ENCODE results near the gene CALCB. TPM values are rescaled to one million over a fixed set of nuclear protein-coding genes. Genes with fewer than 3 reads are reported as not detected.

Gene CALCB
- total and polyA plus RNA-seq, 2 donors (not counting 3 experiments of a cell fraction or from before 2014, with no cell fraction given): not detected

- no peak for TF ChIP-seq POLR2A (IDR thresholded peaks at IDR 0.05; ENCODE audit: low read depth, low read length)
- TF ChIP-seq, protein P1, sequence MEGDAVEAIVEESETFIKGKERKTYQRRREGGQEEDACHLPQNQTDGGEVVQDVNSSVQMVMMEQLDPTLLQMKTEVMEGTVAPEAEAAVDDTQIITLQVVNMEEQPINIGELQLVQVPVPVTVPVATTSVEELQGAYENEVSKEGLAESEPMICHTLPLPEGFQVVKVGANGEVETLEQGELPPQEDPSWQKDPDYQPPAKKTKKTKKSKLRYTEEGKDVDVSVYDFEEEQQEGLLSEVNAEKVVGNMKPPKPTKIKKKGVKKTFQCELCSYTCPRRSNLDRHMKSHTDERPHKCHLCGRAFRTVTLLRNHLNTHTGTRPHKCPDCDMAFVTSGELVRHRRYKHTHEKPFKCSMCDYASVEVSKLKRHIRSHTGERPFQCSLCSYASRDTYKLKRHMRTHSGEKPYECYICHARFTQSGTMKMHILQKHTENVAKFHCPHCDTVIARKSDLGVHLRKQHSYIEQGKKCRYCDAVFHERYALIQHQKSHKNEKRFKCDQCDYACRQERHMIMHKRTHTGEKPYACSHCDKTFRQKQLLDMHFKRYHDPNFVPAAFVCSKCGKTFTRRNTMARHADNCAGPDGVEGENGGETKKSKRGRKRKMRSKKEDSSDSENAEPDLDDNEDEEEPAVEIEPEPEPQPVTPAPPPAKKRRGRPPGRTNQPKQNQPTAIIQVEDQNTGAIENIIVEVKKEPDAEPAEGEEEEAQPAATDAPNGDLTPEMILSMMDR (IDR thresholded peaks at IDR 0.05; ENCODE audit: extremely low read depth in 1 of 2, insufficient read depth in 1 of 2, low read depth in 1 of 2, low read length in 2 of 2): peak; percentile 78 to 90
- intact Hi-C loops (cut with micrococcal nuclease): loop anchor here (1.0 to 5.0 kb wide), 3 partner anchors 58 to 1511 kb away; no protein-coding TSS in a partner anchor
- Histone ChIP-seq H3K27ac (ENCODE audit: insufficient read depth, low read depth, low read length) (no peak overlapping the region), H3K4me3 (replicated peaks in 1 of 3; ENCODE audit: insufficient read depth in 1 of 3, low read depth in 1 of 3, low read length in 3 of 3) (no peak overlapping the region), H3K9me3 (replicated peaks; ENCODE audit: control insufficient read depth, insufficient read depth, low read length) (no peaks in the 10 kb centered on the region), H3K79me2 (ENCODE audit: control insufficient read depth, insufficient read depth, low read length) (no peaks in the 10 kb centered on the region), H3K36me3 (ENCODE audit: control insufficient read depth in 2 of 2, extremely low read depth in 1 of 2, insufficient read depth in 2 of 2, low read length in 2 of 2) (no peaks in the 10 kb centered on the region), H3K4me1 (ENCODE audit: control insufficient read depth, extremely low read depth, insufficient read depth, low read length) (no peaks in the 10 kb centered on the region), H3K4me2 (ENCODE audit: insufficient read depth, low read length) (no peak overlapping the region), H3K9ac (replicated peaks; ENCODE audit: extremely low read depth, insufficient read depth, low read length) (no peak overlapping the region), H4K20me1 (replicated peaks; ENCODE audit: control insufficient read depth, extremely low read depth, insufficient read depth, low read length) (no peaks in the 10 kb centered on the region), H3K9me1 (replicated peaks; ENCODE audit: control insufficient read depth, extremely low read depth, insufficient read depth, low read length) (no peaks in the 10 kb centered on the region), H3K27me3 (ENCODE audit: control insufficient read depth in 2 of 2, insufficient read depth in 2 of 2, low read length in 2 of 2) (peaks cover 4 to 5% of the 10 kb centered on the region in 2 experiments), H2AFZ (ENCODE audit: low read depth, low read length) (no peak overlapping the region)
- DNase-seq (ENCODE audit: low read depth, low spot score) (peak; percentile 63), FAIRE-seq (peak; percentile 82)
- ChIA-PET POLR2A (no interaction called here), CTCF (interaction anchor here (0.6 to 4.2 kb wide), 30 partner anchors 9 to 1516 kb away, joined by 3 to 94 read pairs (median 4); no protein-coding TSS in a partner anchor)
- dilution Hi-C loops (cut with MboI; ENCODE audit: extremely low pct_ligation_motif_present, low sequenced_read_pairs): no loop called here
- no TSS peak for BruUV-seq (replicated peaks)
These were observed 27.8 kb downstream of the CALCB start for GRCh38 chr11:15101072-15101709.

DNA sequence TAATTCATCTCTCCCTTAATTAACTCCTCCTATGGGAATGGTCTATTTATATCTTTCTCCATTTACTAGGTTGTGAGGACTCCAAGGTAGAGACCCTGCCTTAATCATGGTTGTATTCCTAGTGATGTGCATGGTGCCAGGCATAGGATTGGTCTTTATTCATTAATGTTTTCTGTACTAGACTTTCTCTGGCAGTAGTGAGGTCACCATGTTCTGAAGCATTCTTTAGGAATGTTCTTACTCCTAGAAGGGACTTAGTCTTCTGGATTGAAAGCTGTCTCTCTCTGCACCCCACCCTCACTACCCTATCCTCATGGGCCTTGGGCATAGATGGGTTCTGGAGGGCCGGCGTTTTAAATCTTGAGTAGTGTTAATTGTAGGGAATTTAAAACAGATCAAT lies 30.8 kb downstream of the CALCB start:
- Histone ChIP-seq H3K79me2 (ENCODE audit: control insufficient read depth, insufficient read depth, low read length) (no peaks in the 10 kb centered on the region), H3K9me3 (replicated peaks; ENCODE audit: control insufficient read depth, insufficient read depth, low read length) (no peaks in the 10 kb centered on the region), H3K4me2 (ENCODE audit: insufficient read depth, low read length) (no peak overlapping the region), H3K9ac (replicated peaks; ENCODE audit: extremely low read depth, insufficient read depth, low read length) (no peak overlapping the region), H3K9me1 (replicated peaks; ENCODE audit: control insufficient read depth, extremely low read depth, insufficient read depth, low read length) (no peaks in the 10 kb centered on the region), H3K4me1 (ENCODE audit: control insufficient read depth, extremely low read depth, insufficient read depth, low read length) (peaks cover 3% of the 10 kb centered on the region), H3K27ac (ENCODE audit: insufficient read depth, low read depth, low read length) (no peak overlapping the region), H4K20me1 (replicated peaks; ENCODE audit: control insufficient read depth, extremely low read depth, insufficient read depth, low read length) (no peaks in the 10 kb centered on the region), H2AFZ (ENCODE audit: low read depth, low read length) (no peak overlapping the region), H3K27me3 (ENCODE audit: control insufficient read depth in 2 of 2, insufficient read depth in 2 of 2, low read length in 2 of 2) (peaks cover 4 to 5% of the 10 kb centered on the region in 2 experiments), H3K4me3 (replicated peaks in 1 of 3; ENCODE audit: insufficient read depth in 1 of 3, low read depth in 1 of 3, low read length in 3 of 3) (no peak overlapping the region), H3K36me3 (ENCODE audit: control insufficient read depth in 2 of 2, extremely low read depth in 1 of 2, insufficient read depth in 2 of 2, low read length in 2 of 2) (no peaks in the 10 kb centered on the region)
- CTCF ChIA-PET: no interaction called here
- FAIRE-seq: no peak
- TF ChIP-seq, protein P2, sequence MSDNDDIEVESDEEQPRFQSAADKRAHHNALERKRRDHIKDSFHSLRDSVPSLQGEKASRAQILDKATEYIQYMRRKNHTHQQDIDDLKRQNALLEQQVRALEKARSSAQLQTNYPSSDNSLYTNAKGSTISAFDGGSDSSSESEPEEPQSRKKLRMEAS (IDR thresholded peaks at IDR 0.05; ENCODE audit: insufficient read depth, insufficient read length): no peak
- no peak for TF ChIP-seq JUN (IDR thresholded peaks at IDR 0.05; ENCODE audit: borderline replicate concordance, insufficient read depth, insufficient read length, low read depth)
- no peak for TF ChIP-seq MYC (IDR thresholded peaks at IDR 0.05; ENCODE audit: low read depth, low read length)
- TF ChIP-seq POLR2A (IDR thresholded peaks at IDR 0.05; ENCODE audit: low read depth, low read length): no peak
- no peak for TF ChIP-seq FOS (IDR thresholded peaks at IDR 0.05; ENCODE audit: borderline replicate concordance, insufficient read depth, low read length)
- TF ChIP-seq GATA2 (IDR thresholded peaks at IDR 0.05; ENCODE audit: insufficient read depth, insufficient read length, low read depth, low read length): no peak
- TF ChIP-seq, protein P1 (IDR thresholded peaks at IDR 0.05; ENCODE audit: extremely low read depth in 1 of 2, insufficient read depth in 1 of 2, low read depth in 1 of 2, low read length in 2 of 2): no peak
- TF ChIP-seq POLR2AphosphoS5 (IDR thresholded peaks at IDR 0.05; ENCODE audit: insufficient read depth, low read depth, low read length): no peak
- no peak for TF ChIP-seq EZH2 (IDR thresholded peaks at IDR 0.05; ENCODE audit: borderline replicate concordance, low read depth, low read length, severe bottlenecking)
- DNase-seq (ENCODE audit: low read depth, low spot score): no peak
- dilution Hi-C loops (cut with MboI; ENCODE audit: extremely low pct_ligation_motif_present, low sequenced_read_pairs) (no loop called here), intact Hi-C loops (cut with micrococcal nuclease) (loop anchor here (5.0 kb wide), 1 partner anchor 1508 kb away; no protein-coding TSS in a partner anchor)
- BruUV-seq (replicated peaks): no TSS peak
- POLR2A ChIA-PET: no interaction called here

Data from endothelial cell of umbilical vein (primary cell).